DND-41 (cell line): ENCODE results near the gene WDFY4.

Experiments
- ATAC-seq: fragments of 200-7000 bp; cut with Tn5 transposase; 3 replicates; pipeline ENCODE4 v1.9.1; 2021; ENCODE audit warnings: low read depth; ENCODE audit not compliant: insufficient read depth
- DNase-seq: peaks from one replicate; pipeline ENCODE4 v3.0.0-alpha.2; 2020
- H2AFZ ChIP-seq: 2 replicates; pipeline ENCODE4 v1.6.0; 2012; ENCODE audit warnings: low read depth, low read length
- H3K27ac ChIP-seq: 2 replicates; pipeline ENCODE4 v1.5.1; 2012; ENCODE audit warnings: low read length, inconsistent platforms
- H3K27me3 ChIP-seq: fragments of 200-600 bp; sonication (generic); 2 replicates; pipeline ENCODE4 v1.6.0; 2012; ENCODE audit warnings: low read length, mild to moderate bottlenecking, inconsistent platforms; ENCODE audit not compliant: insufficient read depth, poor library complexity
- H3K36me3 ChIP-seq: 2 replicates; pipeline ENCODE4 v1.5.1; 2012; ENCODE audit warnings: low read length, inconsistent platforms; ENCODE audit not compliant: insufficient read depth
- H3K4me1 ChIP-seq: 2 replicates; pipeline ENCODE4 v1.5.1; 2012; ENCODE audit warnings: mild to moderate bottlenecking, low read length; ENCODE audit not compliant: insufficient read depth
- H3K4me2 ChIP-seq: 2 replicates; pipeline ENCODE4 v1.6.0; 2012; ENCODE audit warnings: mild to moderate bottlenecking, moderate library complexity, low read length, inconsistent platforms; ENCODE audit not compliant: insufficient read depth
- H3K4me3 ChIP-seq, 2 experiments: fragments of 200-600 bp in 1 of 2; shearing (Covaris generic) in 1 of 2; 2 replicates each; pipeline ENCODE4 v1.5.1; 2012 to 2016; ENCODE audit warnings: inconsistent platforms in 2 of 2, low read length in 2 of 2, mild to moderate bottlenecking in 2 of 2, low read depth in 1 of 2, moderate library complexity in 1 of 2
- H3K79me2 ChIP-seq: 2 replicates; pipeline ENCODE4 v1.6.0; 2012; ENCODE audit warnings: low read length, inconsistent platforms; ENCODE audit not compliant: insufficient read depth
- H3K9ac ChIP-seq: 2 replicates; pipeline ENCODE4 v1.6.0; 2012; ENCODE audit warnings: low read depth, mild to moderate bottlenecking, inconsistent platforms, low read length, moderate library complexity
- H3K9me3 ChIP-seq: 2 replicates; pipeline ENCODE4 v1.5.1; 2012; ENCODE audit warnings: low read length, moderate library complexity, mild to moderate bottlenecking, inconsistent platforms; ENCODE audit not compliant: insufficient read depth, severe bottlenecking
- H4K20me1 ChIP-seq: 2 replicates; pipeline ENCODE4 v1.6.0; 2012; ENCODE audit warnings: low read length; ENCODE audit not compliant: insufficient read depth
- CTCF ChIP-seq: IDR thresholded peaks from 2 replicates; pipeline ENCODE4 v1.5.1; 2012; ENCODE audit warnings: borderline replicate concordance, low read length, moderate library complexity, mild to moderate bottlenecking; ENCODE audit not compliant: poor library complexity, severe bottlenecking; ENCODE audit errors: extremely low read depth
- EZH2 ChIP-seq: IDR thresholded peaks from 3 replicates; pipeline ENCODE4 v1.6.1; 2012; ENCODE audit warnings: borderline replicate concordance, low read depth, mild to moderate bottlenecking, moderate library complexity, low read length, inconsistent platforms; ENCODE audit not compliant: severe bottlenecking

WDFY4 gene

GRCh38 chr10:48937796-48938195, 253.1 kb downstream of the WDFY4 start:
- ATAC-seq = no peak
- TF ChIP-seq CTCF (no peak), EZH2 (no peak)

GRCh38 chr10:48938281-48938680, 253.6 kb downstream of the WDFY4 start:
- Histone ChIP-seq H3K9ac (no peak overlapping the region), H3K27me3 (no peaks in the 10 kb centered on the region), H3K4me3 (no peak overlapping the region), H3K27ac (no peak overlapping the region), H3K4me2 (no peak overlapping the region), H2AFZ (no peak overlapping the region), H3K9me3 (no peaks in the 10 kb centered on the region), H4K20me1 (no peaks in the 10 kb centered on the region; the same call in 1 of the 2 replicates), H3K36me3 (no peaks in the 10 kb centered on the region), H3K79me2 (no peaks in the 10 kb centered on the region), H3K4me1 (peaks cover 16% of the 10 kb centered on the region)
- ATAC-seq (no peak), DNase-seq (no peak)
- no peak for TF ChIP-seq CTCF
- no peak for TF ChIP-seq EZH2

More at GRCh38 chr10:48937796-48938195, 253.1 kb downstream of the WDFY4 start:
- no peaks in the 10 kb centered on the region for H3K36me3 ChIP-seq
- no peak for DNase-seq
- H3K27me3 ChIP-seq = no peaks in the 10 kb centered on the region
- peaks cover 17% of the 10 kb centered on the region for H3K4me1 ChIP-seq
- no peaks in the 10 kb centered on the region; the same call in 1 of the 2 replicates for H4K20me1 ChIP-seq
- H3K27ac ChIP-seq = no peak overlapping the region
- no peaks in the 10 kb centered on the region for H3K79me2 ChIP-seq
- no peaks in the 10 kb centered on the region for H3K9me3 ChIP-seq
- H3K4me2 ChIP-seq = no peak overlapping the region
- no peak overlapping the region for H3K4me3 ChIP-seq
- no peak overlapping the region for H2AFZ ChIP-seq
- H3K9ac ChIP-seq = no peak overlapping the region

- TF ChIP-seq EZH2 (no peak), CTCF (no peak)
- no peak overlapping the region for H3K4me3 ChIP-seq
- H3K9ac ChIP-seq = no peak overlapping the region
- no peak overlapping the region for H3K27ac ChIP-seq
- DNase-seq (no peak), ATAC-seq (no peak)
- H3K79me2 ChIP-seq = no peaks in the 10 kb centered on the region
- H3K4me2 ChIP-seq = no peak overlapping the region
- no peak overlapping the region for H2AFZ ChIP-seq
- no peaks in the 10 kb centered on the region for H3K27me3 ChIP-seq
- no peaks in the 10 kb centered on the region for H3K9me3 ChIP-seq
- no peaks in the 10 kb centered on the region for H4K20me1 ChIP-seq
- H3K4me1 ChIP-seq = peaks cover 16% of the 10 kb centered on the region
- H3K36me3 ChIP-seq = no peaks in the 10 kb centered on the region
Observed at GRCh38 chr10:48938990-48939536, 254.4 kb downstream of the WDFY4 start.
